ENCODE measurements around the gene EFCAB12. TPM values are rescaled to one million over a fixed set of nuclear protein-coding genes. Genes with fewer than 3 reads are reported as not detected.
"Not testable (repeated sequence)": the region's sequence is repeated elsewhere in the genome, so short reads cannot be mapped to it uniquely, and the experiment has no call there.

Gene EFCAB12
- total RNA-seq, 8 experiments from 2014 or later, result 0.27 to 3.8 (median 0.55) TPM

DNA sequence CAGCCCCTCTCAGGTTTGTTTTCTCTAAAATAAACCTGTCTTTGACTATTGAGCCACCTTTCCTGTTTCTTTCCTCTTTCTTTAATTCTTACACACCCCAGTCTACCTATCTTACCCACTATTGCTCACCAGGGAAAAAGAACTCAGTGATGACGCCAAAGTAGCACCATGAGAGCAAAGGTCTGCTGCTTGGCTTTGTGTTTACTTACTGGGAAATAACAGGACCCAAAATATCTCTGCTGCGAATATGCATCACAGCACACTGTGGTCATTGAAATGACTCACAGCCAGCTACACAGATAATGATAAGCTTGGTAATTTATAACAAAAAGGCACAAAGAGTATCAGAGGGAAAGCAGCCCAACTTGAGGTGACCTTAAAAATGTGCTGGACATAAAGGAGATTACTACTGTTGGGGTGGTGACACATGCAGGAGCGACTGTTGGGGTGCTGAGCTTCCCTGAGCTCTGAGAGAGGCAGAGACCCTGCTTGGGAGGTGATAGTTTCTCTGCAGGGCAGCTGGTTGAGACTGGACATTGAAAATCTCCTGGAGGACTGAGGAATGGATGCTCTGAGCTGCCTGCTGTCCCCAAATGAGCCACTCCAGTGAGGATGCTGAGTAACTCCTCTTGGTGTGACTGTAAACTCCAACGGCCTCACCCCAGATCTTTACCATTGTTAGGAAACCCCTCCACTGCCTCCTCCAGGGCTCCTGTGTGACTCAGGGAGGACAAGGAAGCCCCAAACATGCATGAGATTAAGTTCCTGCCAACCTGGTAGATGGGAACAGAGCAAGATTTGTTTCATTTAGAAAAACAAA lies 14.5 kb downstream of the EFCAB12 start:
- 0 to 100% (median 40%) methylated on average over 1 to 4 of the region's 4 CpGs; no CpG with 5 or more reads in 1 of the 10 experiments for WGBS, 10 experiments
- ATAC-seq (replicated peaks in 6 of 8), result peak in 5 of 8 experiments; percentile 41 to 97 (median 81)
- H3K27ac ChIP-seq, result no peak overlapping the region

DNA sequence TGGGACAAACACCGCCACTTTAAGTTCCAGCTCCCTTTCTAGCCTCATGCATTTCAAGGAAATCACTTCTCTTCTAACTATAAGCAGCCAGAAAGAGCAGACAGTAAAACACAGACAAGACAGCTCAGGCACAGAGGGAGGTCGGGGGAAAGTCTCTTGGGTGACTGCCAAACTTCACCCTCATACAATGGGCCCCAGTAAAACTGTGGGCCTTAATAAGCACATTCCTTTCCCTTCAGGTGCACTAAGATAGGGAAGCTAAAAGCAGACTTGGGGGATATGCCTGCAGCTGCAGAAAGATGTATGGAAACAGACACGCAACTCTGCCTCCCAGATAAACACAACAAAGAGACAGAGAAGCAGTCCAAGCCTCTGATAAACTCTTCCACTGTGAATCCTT lies 15.2 kb downstream of the EFCAB12 start:
- H3K4me3 ChIP-seq; H3K4me1 ChIP-seq (replicated peaks in 1 of 2); in situ Hi-C loops (cut with MboI; ENCODE audit: low pct_unique_long_range_greater_than_20kb in 2 of 9, low sequenced_read_pairs in 9 of 9, unreplicated experiment in 9 of 9); ATAC-seq (replicated peaks in 6 of 8); H3K27ac ChIP-seq: not testable (repeated sequence)
- WGBS, 10 experiments, result 0 to 60% (median 37%) methylated on average over 1 to 3 of the region's 3 CpGs; no CpG with 5 or more reads in 2 of the 10 experiments

More for the DNA sequence above, 14.5 kb downstream of the EFCAB12 start:
- in situ Hi-C loops (cut with MboI; ENCODE audit: low pct_unique_long_range_greater_than_20kb in 2 of 9, low sequenced_read_pairs in 9 of 9, unreplicated experiment in 9 of 9), result no loop called here
- Histone ChIP-seq H3K4me3 (no peak overlapping the region), H3K4me1 (replicated peaks in 1 of 2) (peaks cover 0 to 3% of the 10 kb centered on the region in 2 donors)

DNA sequence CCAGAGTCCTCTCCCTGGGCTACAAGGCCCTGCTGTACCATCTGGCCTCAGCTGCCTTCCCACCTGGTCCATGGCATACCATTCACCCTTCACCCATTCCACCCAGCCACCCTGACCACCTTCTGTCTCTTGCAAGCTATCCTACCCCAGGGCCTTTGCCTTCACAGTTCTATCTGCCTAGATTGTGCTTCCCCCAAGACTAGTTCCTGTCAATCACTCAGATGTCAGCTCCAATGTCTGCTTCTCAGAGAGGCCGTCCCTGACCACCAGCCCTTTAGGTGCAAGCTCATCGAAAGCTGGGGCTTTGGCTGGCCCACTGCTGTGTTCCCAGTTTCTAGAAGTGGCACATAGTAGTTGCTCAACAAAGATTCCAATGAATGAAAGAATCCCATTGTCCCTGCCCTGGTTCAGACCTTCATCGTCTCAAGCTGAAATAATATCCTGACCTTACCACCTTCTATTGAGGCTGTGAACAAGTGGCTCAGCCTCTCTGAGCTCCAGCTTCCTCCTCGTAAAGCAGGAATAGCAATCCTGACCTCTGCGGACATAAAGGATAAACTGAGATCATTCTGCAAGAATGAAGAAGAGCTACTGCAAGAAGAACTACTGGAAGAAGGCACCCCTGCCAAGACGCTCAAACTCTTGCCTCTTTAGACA lies 15.8 kb downstream of the EFCAB12 start:
- Histone ChIP-seq H3K4me1 (replicated peaks in 1 of 2) (peaks cover 0 to 3% of the 10 kb centered on the region in 2 donors), H3K4me3 (no peak overlapping the region), H3K27ac (no peak overlapping the region)
- ATAC-seq (replicated peaks in 6 of 8), result no peak
- in situ Hi-C loops (cut with MboI; ENCODE audit: low pct_unique_long_range_greater_than_20kb in 2 of 9, low sequenced_read_pairs in 9 of 9, unreplicated experiment in 9 of 9), result no loop called here
- WGBS, 10 experiments, result 53 to 100% (median 72%) methylated on average over 1 to 5 of the region's 6 CpGs; no CpG with 5 or more reads in 2 of the 10 experiments

DNA sequence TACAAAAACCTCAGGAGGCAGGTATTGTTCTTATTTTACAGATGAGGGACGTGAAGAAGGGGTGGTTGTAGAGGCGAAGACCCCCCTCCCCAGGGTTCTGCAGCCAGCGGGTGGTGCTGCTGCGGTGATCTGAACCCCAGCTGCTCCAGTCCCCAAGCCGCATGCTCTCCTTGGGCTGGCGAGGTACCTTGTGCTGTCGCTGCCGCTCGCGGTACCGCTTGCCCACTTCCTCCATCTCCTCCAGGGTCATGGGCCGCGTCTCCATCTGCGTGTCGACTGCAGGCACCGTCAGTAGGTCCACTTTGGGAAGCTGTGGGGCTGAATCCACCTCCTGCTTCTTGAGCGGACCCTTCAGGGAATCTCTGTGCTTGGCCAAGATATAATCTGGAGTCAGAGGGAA lies 17.5 kb downstream of the EFCAB12 start:
- in situ Hi-C loops (cut with MboI; ENCODE audit: low pct_unique_long_range_greater_than_20kb in 2 of 9, low sequenced_read_pairs in 9 of 9, unreplicated experiment in 9 of 9), result no loop called here
- no peak overlapping the region for H3K27ac ChIP-seq
- no peak overlapping the region for H3K4me3 ChIP-seq
- peaks cover 0 to 3% of the 10 kb centered on the region in 2 donors for H3K4me1 ChIP-seq (replicated peaks in 1 of 2)
- WGBS, 10 experiments, result 67 to 90% (median 75%) methylated on average over 1 to 16 of the region's 17 CpGs; no CpG with 5 or more reads in 6 of the 10 experiments
- ATAC-seq (replicated peaks in 6 of 8), result no peak

DNA sequence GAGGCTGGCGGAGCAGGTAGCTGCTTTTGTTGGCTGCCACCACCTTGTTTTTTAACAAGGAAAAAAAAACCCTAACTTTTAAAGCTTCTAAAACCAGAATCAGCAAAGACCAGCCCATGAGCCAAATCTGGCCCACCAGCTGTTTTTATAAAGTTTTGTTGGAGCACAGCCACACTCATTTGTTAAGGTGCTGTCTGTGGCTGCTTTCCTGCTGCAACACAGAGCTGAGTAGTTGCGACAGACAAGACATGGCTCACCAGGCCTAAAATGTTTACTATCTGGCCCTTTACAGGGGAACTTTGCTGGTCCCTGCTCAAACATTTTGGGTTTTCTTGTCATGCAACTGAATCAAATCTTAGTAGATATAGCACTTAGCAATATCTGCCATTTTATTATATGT lies 18.9 kb downstream of the EFCAB12 start:
- peaks cover 0 to 3% of the 10 kb centered on the region in 2 donors for H3K4me1 ChIP-seq (replicated peaks in 1 of 2)
- H3K4me3 ChIP-seq, result no peak overlapping the region
- 57 to 100% (median 86%) methylated on average over 1 to 2 of the region's 2 CpGs; no CpG with 5 or more reads in 2 of the 10 experiments for WGBS, 10 experiments
- ATAC-seq (replicated peaks in 6 of 8), result no peak
- H3K27ac ChIP-seq, result no peak overlapping the region
- in situ Hi-C loops (cut with MboI; ENCODE audit: low pct_unique_long_range_greater_than_20kb in 2 of 9, low sequenced_read_pairs in 9 of 9, unreplicated experiment in 9 of 9), result no loop called here

DNA sequence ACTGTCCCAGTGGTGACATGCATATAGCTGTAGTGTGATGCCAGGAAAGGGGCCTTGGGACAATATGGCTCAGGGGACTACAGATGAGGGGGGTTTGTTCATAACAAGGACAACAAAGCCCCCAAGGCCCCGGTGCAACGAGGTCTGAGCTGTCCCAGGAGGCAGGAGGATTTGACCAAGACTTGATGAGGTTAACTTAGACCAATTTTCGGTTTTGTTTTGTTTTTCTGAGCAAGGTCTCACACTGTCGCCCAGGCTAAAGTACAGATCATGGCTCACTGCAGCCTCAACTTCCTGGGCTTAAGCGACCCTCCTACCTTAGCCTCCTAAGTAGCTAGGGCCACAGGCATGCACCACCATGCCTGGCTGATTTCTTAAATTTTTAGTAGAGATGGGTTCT lies 23.8 kb downstream of the EFCAB12 start:
- Histone ChIP-seq H3K27ac (no peak overlapping the region), H3K4me3 (no peak overlapping the region), H3K4me1 (replicated peaks in 1 of 2) (no peaks in the 10 kb centered on the region)
- 60 to 94% (median 83%) methylated on average over 1 to 3 of the region's 5 CpGs; no CpG with 5 or more reads in 6 of the 10 experiments for WGBS, 10 experiments
- no peak for ATAC-seq (replicated peaks in 6 of 8)
- in situ Hi-C loops (cut with MboI; ENCODE audit: low pct_unique_long_range_greater_than_20kb in 2 of 9, low sequenced_read_pairs in 9 of 9, unreplicated experiment in 9 of 9), result no loop called here

DNA sequence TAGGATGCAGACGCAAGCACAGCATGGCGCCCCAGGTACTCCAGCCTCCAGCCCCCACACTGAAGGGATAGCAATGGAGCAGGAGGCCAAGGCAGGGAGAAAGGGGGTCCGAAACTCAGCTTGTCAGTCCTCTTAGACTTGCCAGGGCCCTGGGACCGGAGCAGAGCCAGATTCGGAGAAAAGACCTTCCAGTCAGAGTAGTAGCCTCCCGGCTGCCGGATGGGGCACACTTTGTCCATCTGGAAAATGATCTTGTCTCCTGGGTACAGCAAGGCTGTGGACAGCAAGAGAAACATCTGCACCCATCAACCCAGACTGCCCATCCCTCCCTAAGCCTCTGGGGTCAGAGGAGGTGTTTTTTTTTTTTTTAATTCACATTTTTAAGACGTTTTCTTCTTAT lies 24.3 kb downstream of the EFCAB12 start:
- Histone ChIP-seq H3K4me1 (replicated peaks in 1 of 2) (no peaks in the 10 kb centered on the region), H3K27ac (no peak overlapping the region), H3K4me3 (no peak overlapping the region)
- WGBS, 10 experiments, result 45 to 85% (median 62%) methylated on average over 4 to 7 of the region's 8 CpGs; no CpG with 5 or more reads in 6 of the 10 experiments
- ATAC-seq (replicated peaks in 6 of 8), result no peak
- in situ Hi-C loops (cut with MboI; ENCODE audit: low pct_unique_long_range_greater_than_20kb in 2 of 9, low sequenced_read_pairs in 9 of 9, unreplicated experiment in 9 of 9), result no loop called here

DNA sequence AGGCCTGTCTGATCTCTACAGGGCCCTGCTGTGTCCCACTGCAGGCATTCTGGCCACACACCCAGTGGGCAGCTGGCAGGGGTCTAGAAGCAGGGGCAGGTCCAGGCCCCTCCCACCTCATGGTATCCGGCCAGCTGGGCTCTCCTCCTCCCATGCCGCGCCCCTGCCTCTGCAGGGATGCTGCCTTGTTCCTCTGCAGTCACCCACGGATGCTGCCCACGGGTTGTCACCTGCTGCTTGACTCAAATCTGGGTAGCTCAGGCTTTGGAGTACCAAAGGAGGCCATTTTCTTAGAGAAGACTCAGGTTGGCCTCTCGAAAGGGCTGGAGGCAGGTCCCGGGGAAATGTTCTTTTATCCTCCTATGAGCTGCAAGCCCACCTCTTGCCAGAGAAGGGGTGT lies 25.0 kb downstream of the EFCAB12 start:
- H3K4me3 ChIP-seq, result no peak overlapping the region
- ATAC-seq (replicated peaks in 6 of 8), result no peak
- in situ Hi-C loops (cut with MboI; ENCODE audit: low pct_unique_long_range_greater_than_20kb in 2 of 9, low sequenced_read_pairs in 9 of 9, unreplicated experiment in 9 of 9), result no loop called here
- H3K4me1 ChIP-seq (replicated peaks in 1 of 2), result peaks cover under 1 to 2% of the 10 kb centered on the region in 2 donors
- WGBS, 10 experiments, result 53 to 73% (median 70%) methylated on average over 2 to 5 of the region's 7 CpGs; no CpG with 5 or more reads in 7 of the 10 experiments
- no peak overlapping the region for H3K27ac ChIP-seq

DNA sequence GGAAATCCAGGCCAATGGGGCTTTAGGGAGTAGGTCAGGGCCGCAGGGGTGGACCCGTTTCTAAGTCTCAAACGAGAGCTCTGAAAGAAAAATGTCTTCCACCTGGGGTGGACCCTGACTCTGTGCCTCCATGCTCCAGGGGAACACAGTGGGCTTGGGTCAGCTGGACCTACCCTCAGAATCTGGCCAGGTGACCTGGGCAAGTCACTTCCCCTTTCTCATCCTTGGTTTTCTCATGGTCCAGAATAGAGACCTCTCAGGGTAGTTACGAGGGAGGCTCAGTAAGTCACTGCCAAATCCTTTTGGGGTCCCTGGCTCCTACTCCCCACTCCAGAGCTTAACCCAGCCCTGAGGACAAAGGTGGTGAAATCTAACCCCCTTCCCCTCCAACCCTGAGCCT lies 25.8 kb downstream of the EFCAB12 start:
- 78 to 94% (median 92%) methylated on average over 3 of the region's 4 CpGs; no CpG with 5 or more reads in 6 of the 10 experiments for WGBS, 10 experiments
- peaks cover 6 to 7% of the 10 kb centered on the region in 2 donors for H3K4me1 ChIP-seq (replicated peaks in 1 of 2)
- ATAC-seq (replicated peaks in 6 of 8), result no peak
- H3K4me3 ChIP-seq, result no peak overlapping the region
- in situ Hi-C loops (cut with MboI; ENCODE audit: low pct_unique_long_range_greater_than_20kb in 2 of 9, low sequenced_read_pairs in 9 of 9, unreplicated experiment in 9 of 9), result no loop called here
- H3K27ac ChIP-seq, result no peak overlapping the region

DNA sequence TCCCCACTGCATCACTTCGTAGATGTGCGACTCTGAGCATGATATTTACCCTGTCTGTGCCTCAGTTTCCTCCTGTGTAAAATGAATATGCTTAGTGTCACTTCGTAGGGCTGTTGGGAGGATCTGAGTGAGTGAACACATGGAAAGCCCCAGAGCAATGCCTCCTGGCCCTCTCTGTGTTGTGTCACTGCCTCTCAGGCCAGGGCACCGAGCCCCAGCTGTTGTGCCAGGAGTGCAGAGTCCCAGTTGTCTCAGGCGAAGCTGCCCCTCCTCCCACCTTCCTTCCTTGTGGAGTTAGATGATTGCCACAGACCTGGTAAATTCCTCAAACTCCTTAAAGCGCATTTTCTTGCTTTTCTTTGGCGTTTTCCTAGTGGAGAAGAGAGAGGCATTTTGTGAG lies 26.2 kb downstream of the EFCAB12 start:
- ATAC-seq (replicated peaks in 6 of 8), result no peak
- no peak overlapping the region for H3K4me3 ChIP-seq
- no peak overlapping the region for H3K27ac ChIP-seq
- WGBS, 10 experiments, result 0 to 100% (median 40%) methylated on average over 1 to 5 of the region's 7 CpGs; no CpG with 5 or more reads in 5 of the 10 experiments
- peaks cover 6 to 7% of the 10 kb centered on the region in 2 donors for H3K4me1 ChIP-seq (replicated peaks in 1 of 2)
- in situ Hi-C loops (cut with MboI; ENCODE audit: low pct_unique_long_range_greater_than_20kb in 2 of 9, low sequenced_read_pairs in 9 of 9, unreplicated experiment in 9 of 9), result no loop called here

DNA sequence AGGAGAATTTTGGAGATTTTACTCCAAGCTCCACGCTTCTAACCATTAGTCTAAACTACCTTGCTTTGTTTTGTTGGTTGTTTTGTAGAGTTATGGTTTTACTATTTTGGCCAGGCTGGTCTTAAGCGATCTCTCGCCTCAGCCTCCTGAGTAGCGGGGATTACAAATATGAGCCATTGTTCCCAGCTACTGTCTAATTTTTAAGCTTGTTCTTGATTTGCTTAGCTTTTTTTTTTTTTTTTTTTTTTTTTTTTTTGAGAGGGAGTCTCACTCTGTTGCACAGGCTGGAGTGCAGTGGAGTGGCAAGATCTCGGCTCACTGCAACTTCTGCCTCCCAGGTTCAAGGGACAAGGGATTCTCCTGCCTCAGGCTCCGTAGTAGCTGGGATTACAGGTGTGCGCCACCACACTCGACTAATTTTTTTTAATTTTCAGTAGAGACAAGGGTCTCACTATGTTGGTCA lies 28.5 kb downstream of the EFCAB12 start:
- H3K4me1 ChIP-seq (replicated peaks in 1 of 2), result peaks cover 6 to 7% of the 10 kb centered on the region in 2 donors
- WGBS, 10 experiments, result 42 to 100% (median 57%) methylated on average over 1 to 8 of the region's 8 CpGs
- peak overlapping the region; percentile 75 to 89 for H3K27ac ChIP-seq
- peak in 7 of 8 experiments; percentile 4 to 82 (median 73) for ATAC-seq (replicated peaks in 6 of 8)
- peak overlapping the region; percentile 68 to 88 (median 77) for H3K4me3 ChIP-seq
- in situ Hi-C loops (cut with MboI; ENCODE audit: low pct_unique_long_range_greater_than_20kb in 2 of 9, low sequenced_read_pairs in 9 of 9, unreplicated experiment in 9 of 9), result no loop called here

DNA sequence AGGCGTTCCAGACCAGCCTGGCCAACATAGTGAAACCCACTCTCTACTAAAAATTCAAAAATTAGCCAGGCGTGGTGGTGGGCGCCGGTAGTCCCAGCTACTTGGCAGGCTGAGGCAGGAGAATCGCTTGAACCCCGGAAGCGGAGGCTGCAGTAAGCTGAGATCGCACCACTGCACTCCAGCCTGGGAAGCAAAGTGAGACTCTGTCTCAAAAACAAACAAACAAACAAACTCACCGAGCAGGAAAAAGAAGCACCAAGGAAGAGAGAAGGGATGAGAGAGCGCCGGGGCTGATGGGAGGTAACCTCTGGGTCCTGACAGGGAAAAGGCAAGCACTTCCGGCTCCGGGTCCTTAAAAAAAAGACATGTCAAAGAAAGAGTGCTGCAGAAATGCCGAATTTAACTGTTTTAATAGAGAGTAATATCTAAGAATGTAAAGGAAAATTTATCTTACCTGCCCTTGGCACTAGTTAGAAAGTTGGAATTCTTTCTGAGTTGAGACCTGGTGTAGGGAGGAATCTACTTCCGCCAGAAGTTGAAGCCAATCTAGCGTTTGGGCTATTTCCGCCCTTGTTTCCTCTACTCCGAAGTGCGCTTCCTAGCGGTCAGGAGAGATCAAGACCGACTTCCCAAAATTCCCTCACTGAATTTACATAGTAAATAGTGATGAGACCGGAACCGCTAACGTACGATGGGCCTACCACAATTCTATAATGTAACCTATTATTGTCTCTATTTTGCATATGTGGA lies 29.1 kb downstream of the EFCAB12 start:
- peak; percentile 77 to 90 (median 84) for ATAC-seq (replicated peaks in 6 of 8)
- H3K27ac ChIP-seq, result peak overlapping the region; percentile 75 to 89
- in situ Hi-C loops (cut with MboI; ENCODE audit: low pct_unique_long_range_greater_than_20kb in 2 of 9, low sequenced_read_pairs in 9 of 9, unreplicated experiment in 9 of 9), result no loop called here
- H3K4me3 ChIP-seq, result peak overlapping the region; percentile 68 to 88 (median 77)
- peaks cover 6 to 7% of the 10 kb centered on the region in 2 donors for H3K4me1 ChIP-seq (replicated peaks in 1 of 2)
- WGBS, 10 experiments, result 0 to 3% (median 0%) methylated on average over 1 to 20 of the region's 25 CpGs; no CpG with 5 or more reads in 1 of the 10 experiments
